Forelimb muscle (tissue), 1 donor: ENCODE data around the gene GPANK1. TPM values are rescaled to one million over a fixed set of nuclear protein-coding genes. Genes with fewer than 3 reads are reported as not detected.

Experiments
- DNase-seq: peaks from one replicate; pipeline ENCODE4 v3.0.0-alpha.2; 2013; ENCODE audit warnings: low read depth
- polyA plus RNA-seq: library from polyadenylated mRNA; unstranded; fragments of 120-200 nt; gene quantifications from one replicate; pipeline ENCODE4 v1.2.1, GENCODE V29; 2013; ENCODE audit not compliant: insufficient read length

GPANK1 gene
- polyA plus RNA-seq, 1 donor: 14.1 TPM

GRCh38 chr6:31663126-31663960, 1.5 kb downstream of the GPANK1 start:
- no peak for DNase-seq

- DNase-seq: no peak
Observed at GRCh38 chr6:31662124-31662723, 2.6 kb downstream of the GPANK1 start.

- DNase-seq: no peak
Observed at GRCh38 chr6:31661262-31662123, 3.3 kb downstream of the GPANK1 start.

- no peak for DNase-seq
Observed at GRCh38 chr6:31660381-31661261, 4.2 kb downstream of the GPANK1 start, which contains the start of gene C6orf47. Gene C6orf47, minus strand, starts transcription at chr6:31660778. Its CDS starts 831 bp downstream, at chr6:31659947.

- no peak for DNase-seq
Observed at GRCh38 chr6:31659649-31660380, 5.0 kb downstream of the GPANK1 start.

GRCh38 chr6:31658983-31659648, 5.7 kb downstream of the GPANK1 start:
- DNase-seq: no peak

GRCh38 chr6:31658158-31658688, 6.6 kb downstream of the GPANK1 start:
- no peak for DNase-seq

GRCh38 chr6:31657406-31658157, 7.2 kb downstream of the GPANK1 start:
- DNase-seq: no peak

GRCh38 chr6:31655349-31656237, 9.2 kb downstream of the GPANK1 start, which contains the start of gene APOM:
Gene APOM, plus strand, starts transcription at chr6:31655894. Its CDS starts 73 bp downstream, at chr6:31655967.
- DNase-seq: no peak

GRCh38 chr6:31654574-31655348, 10.0 kb downstream of the GPANK1 start:
- DNase-seq: no peak

- DNase-seq: no peak
Observed at GRCh38 chr6:31652925-31653724, 11.7 kb downstream of the GPANK1 start.

GRCh38 chr6:31651602-31652191, 13.1 kb downstream of the GPANK1 start:
- DNase-seq: peak; percentile 66

GRCh38 chr6:31645325-31645724, 19.5 kb downstream of the GPANK1 start:
- no peak for DNase-seq

GRCh38 chr6:31643818-31644454, 20.9 kb downstream of the GPANK1 start:
- no peak for DNase-seq
